ENCODE data around the gene ARHGAP35. TPM values are rescaled to one million over a fixed set of nuclear protein-coding genes. Genes with fewer than 3 reads are reported as not detected.

Gene ARHGAP35
- total and polyA plus RNA-seq, 10 of the 15 experiments (the other 5 are each of a cell fraction or from before 2014, with no cell fraction given), result 0.85 to 29.9 (median 11.5) TPM

GRCh38 chr19:46881092-46881491, 20.3 kb downstream of the ARHGAP35 start (continued):
- TF ChIP-seq E4F1 (IDR thresholded peaks at IDR 0.05; ENCODE audit: borderline replicate concordance, partially characterized antibody) (no peak), ATF3 (IDR thresholded peaks at IDR 0.05; ENCODE audit: borderline replicate concordance, extremely low read depth, low read depth, low read length) (no peak), CEBPB (IDR thresholded peaks at IDR 0.05; ENCODE audit: borderline replicate concordance in 1 of 2, low read depth in 2 of 2, low read length in 2 of 2) (no peak), MXI1 (IDR thresholded peaks at IDR 0.05; ENCODE audit: low read depth, low read length) (no peak), ASH2L (IDR thresholded peaks at IDR 0.05; ENCODE audit: borderline replicate concordance, low read depth) (no peak), SMARCA5 (IDR thresholded peaks at IDR 0.05) (no peak)

GRCh38 chr19:46882034-46882433, 21.2 kb downstream of the ARHGAP35 start:
- H3K9me3 ChIP-seq (replicated peaks; ENCODE audit: control insufficient read depth, insufficient read depth, low read length), result no peaks in the 10 kb centered on the region
- DNase-seq (ENCODE audit: low read depth, low spot score) (no peak), FAIRE-seq (no peak), ATAC-seq (no peak)
- 83% methylated on average over 3 of the region's 4 CpGs for WGBS (ENCODE audit: insufficient coverage, insufficient replicate concordance, low lambda C conversion rate, missing lambda C conversion rate)
- H2AFZ ChIP-seq (ENCODE audit: control insufficient read depth, low read depth, low read length), result no peak overlapping the region
- ChIA-PET POLR2A (no interaction called here), RAD21 (ENCODE audit: unreplicated experiment) (no interaction called here), CTCF (no interaction called here), SMC1A (ENCODE audit: uncharacterized antibody, unreplicated experiment) (interaction anchor here (1.6 kb wide), 1 partner anchor 32 kb away, joined by 3 read pairs; no protein-coding TSS in a partner anchor)
- intact Hi-C loops (cut with micrococcal nuclease; ENCODE audit: unreplicated experiment) (no loop called here), in situ Hi-C loops (cut with MboI) (no loop called here)
- no peaks in the 10 kb centered on the region for H3K27me3 ChIP-seq (replicated peaks in 1 of 2; ENCODE audit: control insufficient read depth in 2 of 2, insufficient read depth in 2 of 2, low read length in 1 of 2)
- H3K79me2 ChIP-seq (ENCODE audit: control insufficient read depth, insufficient read depth, low read length), result peaks cover 19% of the 10 kb centered on the region
- H3K9ac ChIP-seq (ENCODE audit: control insufficient read depth, insufficient read depth, low read length), result no peak overlapping the region
- no peak overlapping the region for H3K4me2 ChIP-seq (ENCODE audit: control insufficient read depth, insufficient read depth)
- no peak overlapping the region for H3K4me3 ChIP-seq
- no TSS peak for BruUV-seq (replicated peaks)
- H3K36me3 ChIP-seq (ENCODE audit: control insufficient read depth in 2 of 2, insufficient read depth in 2 of 2, low read length in 1 of 2), result peaks cover 0 to 3% of the 10 kb centered on the region in 2 experiments; a peak in 1 of 4 replicates
- H3K4me1 ChIP-seq (ENCODE audit: control insufficient read depth, insufficient read depth, low read length), result peaks cover 7% of the 10 kb centered on the region
- no peaks in the 10 kb centered on the region for H4K20me1 ChIP-seq (ENCODE audit: control insufficient read depth, insufficient read depth)
- no peak overlapping the region for H3K27ac ChIP-seq (ENCODE audit: control insufficient read depth, insufficient read depth)
- no peak for TF ChIP-seq STAT3 (IDR thresholded peaks at IDR 0.05; ENCODE audit: low read depth, low read length)
- no peak for TF ChIP-seq SUPT20H (IDR thresholded peaks at IDR 0.05; ENCODE audit: borderline replicate concordance, control insufficient read depth, low read depth, low read length)
- TF ChIP-seq SMAD1 (IDR thresholded peaks at IDR 0.05; ENCODE audit: low read depth, partially characterized antibody), result no peak
- no peak for TF ChIP-seq FOS (IDR thresholded peaks at IDR 0.05; ENCODE audit: borderline replicate concordance, extremely low read depth, insufficient read length)
- TF ChIP-seq RELA (IDR thresholded peaks at IDR 0.05; ENCODE audit: borderline replicate concordance, partially characterized antibody), result no peak
- no peak for TF ChIP-seq SKIL (IDR thresholded peaks at IDR 0.05; ENCODE audit: low read depth, poor library complexity, severe bottlenecking)
- TF ChIP-seq REST (IDR thresholded peaks at IDR 0.05; ENCODE audit: low read depth, low read length), result no peak
- TF ChIP-seq RB1 (IDR thresholded peaks at IDR 0.05; ENCODE audit: borderline replicate concordance), result no peak

Data from GM12878 (cell line).